HCT116 (cell line): ENCODE measurements around the gene NEMP1. TPM values are rescaled to one million over a fixed set of nuclear protein-coding genes. Genes with fewer than 3 reads are reported as not detected.

Experiments used
- ATAC-seq: fragments of 200-7000 bp; cut with Tn5 transposase; 2 replicates; pipeline ENCODE4 v1.9.1; 2020; ENCODE audit warnings: mild to moderate bottlenecking, moderate library complexity
- BruUV-seq: library from RNA; stranded (reverse); fragments of 400-500 nt; replicated peaks from 2 replicates; lab custom pipeline; 2021; lab: Mats Ljungman, UMichigan
- CTCF ChIA-PET: fragments of 300-600 bp; sonication (Branson Sonifier 250); formaldehyde crosslinking; loops from one replicate; lab custom pipeline; 2021; ENCODE audit warnings: antibody characterized with exemption; lab: Charles Lee
- POLR2A ChIA-PET: fragments of 300-600, 350-600 bp; sonication (Branson Sonifier 250); formaldehyde crosslinking; loops from one replicate; lab custom pipeline; 2021; ENCODE audit warnings: antibody characterized with exemption; lab: Charles Lee
- RAD21 ChIA-PET, 2 experiments: fragments of 300-600 bp; sonication (Branson Sonifier 250); formaldehyde crosslinking; loops; one replicate each; lab custom pipeline; 2023; ENCODE audit warnings: low total read pairs in 2 of 2; ENCODE audit not compliant: uncharacterized antibody in 2 of 2, unreplicated experiment in 2 of 2, low non-redundant PET in 1 of 2; lab: Charles Lee
- DNase-seq: peaks from one replicate; pipeline ENCODE4 v3.0.0-alpha.2; 2010; ENCODE audit warnings: low read depth, low spot score
- H2AFZ ChIP-seq: fragments of 200-600 bp; shearing (Covaris generic), sonication (generic); 2 replicates; pipeline ENCODE4 v1.6.1; 2017; ENCODE audit warnings: low read depth, mixed run types, mixed read lengths, antibody characterized with exemption, low read length; ENCODE audit not compliant: poor library complexity, severe bottlenecking
- H3K27ac ChIP-seq: 2 replicates; pipeline ENCODE4 v1.5.1; 2012; ENCODE audit warnings: low read depth, low read length
- H3K27me3 ChIP-seq: fragments of 200-600 bp; sonication (generic); 2 replicates; pipeline ENCODE4 v1.6.1; 2016; ENCODE audit warnings: mixed run types, low read length, mixed read lengths; ENCODE audit not compliant: insufficient read depth
- H3K36me3 ChIP-seq, 2 experiments: fragments of 200-500 bp in 1 of 2; fragments of 200-600 bp in 1 of 2; sonication (Bioruptor generic) in 1 of 2; sonication (generic) in 1 of 2; 2 replicates each; pipeline versions ENCODE4 v1.5.1 to v1.6.1; 2014 to 2016; ENCODE audit warnings: low read length in 2 of 2, inconsistent platforms in 1 of 2, mixed read lengths in 1 of 2, mixed run types in 1 of 2; ENCODE audit not compliant: insufficient read depth in 2 of 2, control insufficient read depth in 1 of 2
- H3K4me1 ChIP-seq, 2 experiments: fragments of 200-600 bp in 1 of 2; sonication (generic) in 1 of 2; 2 replicates each; pipeline versions ENCODE4 v1.5.1 to v1.6.1; 2012 to 2017; ENCODE audit warnings: low read length in 2 of 2, inconsistent platforms in 1 of 2, mild to moderate bottlenecking in 1 of 2, mixed read lengths in 1 of 2, mixed run types in 1 of 2, moderate library complexity in 1 of 2; ENCODE audit not compliant: insufficient read depth in 2 of 2, control insufficient read depth in 1 of 2
- H3K4me2 ChIP-seq: fragments of 200-600 bp; sonication (generic); 2 replicates; pipeline ENCODE4 v1.6.1; 2017; ENCODE audit warnings: mixed run types, low read length, mixed read lengths
- H3K4me3 ChIP-seq, 2 experiments: fragments of 200-600 bp in 1 of 2; sonication (generic) in 1 of 2; replicated peaks in 1 of 2; 2 replicates each; pipeline ENCODE4 v1.5.1; 2011 to 2016; ENCODE audit warnings: low read length in 2 of 2, control low read depth in 1 of 2, low read depth in 1 of 2, mild to moderate bottlenecking in 1 of 2, mixed read lengths in 1 of 2, mixed run types in 1 of 2
- H3K79me2 ChIP-seq: fragments of 200-600 bp; sonication (generic); 2 replicates; pipeline ENCODE4 v1.6.1; 2017; ENCODE audit warnings: mild to moderate bottlenecking, mixed run types, low read length, moderate library complexity, mixed read lengths; ENCODE audit not compliant: insufficient read depth
- H3K9ac ChIP-seq: fragments of 200-600 bp; sonication (generic); 2 replicates; pipeline ENCODE4 v1.6.1; 2016; ENCODE audit warnings: low read length, mixed read lengths
- H3K9me2 ChIP-seq: fragments of 200-600 bp; sonication (generic), shearing (Covaris generic); 2 replicates; pipeline ENCODE4 v1.6.1; 2017; ENCODE audit warnings: mixed run types, mild to moderate bottlenecking, moderate library complexity; ENCODE audit not compliant: insufficient read depth
- H3K9me3 ChIP-seq, 2 experiments: fragments of 200-500 bp in 1 of 2; fragments of 200-600 bp in 1 of 2; sonication (Bioruptor generic) in 1 of 2; sonication (generic) in 1 of 2; 2 replicates each; pipeline ENCODE4 v1.6.1; 2014 to 2017; ENCODE audit warnings: low read length in 2 of 2, mixed read lengths in 2 of 2, inconsistent platforms in 1 of 2, low read depth in 1 of 2, mild to moderate bottlenecking in 1 of 2, mixed run types in 1 of 2, moderate library complexity in 1 of 2; ENCODE audit not compliant: control insufficient read depth in 1 of 2, insufficient read depth in 1 of 2
- H4K20me1 ChIP-seq: fragments of 200-600 bp; sonication (generic), shearing (Covaris generic); 2 replicates; pipeline ENCODE4 v1.6.1; 2017; ENCODE audit warnings: mixed run types, mild to moderate bottlenecking, moderate library complexity; ENCODE audit not compliant: insufficient read depth
- ATF3 ChIP-seq: IDR thresholded peaks from 2 replicates; pipeline ENCODE4 v1.6.1; 2012
- CBX3 ChIP-seq: IDR thresholded peaks from 2 replicates; pipeline ENCODE4 v1.6.1; 2012; ENCODE audit warnings: low read depth
- CEBPB ChIP-seq: IDR thresholded peaks from 2 replicates; pipeline ENCODE4 v1.6.1; 2012; ENCODE audit warnings: low read depth
- EGR1 ChIP-seq: IDR thresholded peaks from 2 replicates; pipeline ENCODE4 v1.6.1; 2012; ENCODE audit warnings: low read depth
- POLR2A ChIP-seq: IDR thresholded peaks from 2 replicates; pipeline ENCODE4 v1.7.0; 2011; ENCODE audit warnings: borderline replicate concordance; ENCODE audit not compliant: insufficient read depth, insufficient read length; ENCODE audit errors: extremely low read depth
- POLR2AphosphoS5 ChIP-seq: IDR thresholded peaks from 2 replicates; pipeline ENCODE4 v1.6.1; 2011; ENCODE audit warnings: mild to moderate bottlenecking, low read depth, low read length, moderate library complexity
- RAD21 ChIP-seq: IDR thresholded peaks from 2 replicates; pipeline ENCODE4 v1.6.1; 2012; ENCODE audit warnings: low read depth, mild to moderate bottlenecking
- REST ChIP-seq: IDR thresholded peaks from 2 replicates; pipeline ENCODE4 v1.6.1; 2012; ENCODE audit warnings: low read depth
- SP1 ChIP-seq: IDR thresholded peaks from 2 replicates; pipeline ENCODE4 v1.6.1; 2012; ENCODE audit warnings: low read depth
- TCF7L2 ChIP-seq: IDR thresholded peaks from 2 replicates; pipeline ENCODE4 v1.7.0; 2011; ENCODE audit warnings: borderline replicate concordance, inconsistent platforms; ENCODE audit not compliant: insufficient read depth, insufficient read length; ENCODE audit errors: extremely low read depth
- YY1 ChIP-seq: IDR thresholded peaks from 2 replicates; pipeline ENCODE4 v1.6.1; 2011; ENCODE audit warnings: low read length, low read depth, moderate library complexity, mild to moderate bottlenecking; ENCODE audit not compliant: insufficient replicate concordance; ENCODE audit errors: extremely low read depth
- ZFX ChIP-seq: fragments of 450-650 bp; IDR thresholded peaks from 2 replicates; pipeline ENCODE4 v1.6.1; 2017
- ZNF274 ChIP-seq: fragments of 200-500 bp; sonication (Bioruptor generic); IDR thresholded peaks from 2 replicates; pipeline ENCODE4 v1.6.1; 2014; ENCODE audit warnings: mild to moderate bottlenecking, low read depth, low read length, inconsistent platforms
- intact Hi-C: fragments of 100-400 bp; cut with micrococcal nuclease; formaldehyde crosslinking; loops from 2 replicates; pipeline ENCODE4 v1.10.0; 2022
- total RNA-seq: library from RNA; stranded (reverse); gene quantifications from one replicate; pipeline ENCODE4 v1.2.1, GENCODE V29; 2021; ENCODE audit not compliant: unreplicated experiment
- TF ChIP-seq, protein P1 (sequence below), 3 experiments: fragments of 200-600 bp in 1 of 3; sonication (generic) in 1 of 3; IDR thresholded peaks in 2 of 3; conservative IDR thresholded peaks in 1 of 3; 2 replicates each; pipeline ENCODE4 v1.5.1; 2012 to 2017; ENCODE audit warnings: low read depth in 2 of 3, low read length in 2 of 3, antibody characterized with exemption in 1 of 3, borderline replicate concordance in 1 of 3, control low read depth in 1 of 3, mild to moderate bottlenecking in 1 of 3, mixed read lengths in 1 of 3, mixed run types in 1 of 3, moderate library complexity in 1 of 3; ENCODE audit not compliant: insufficient read depth in 1 of 3
- TF ChIP-seq, protein P2 (sequence below): IDR thresholded peaks from 2 replicates; pipeline ENCODE4 v1.6.1; 2012
- TF ChIP-seq, protein P3 (sequence below): IDR thresholded peaks from 2 replicates; pipeline ENCODE4 v1.6.1; 2011; ENCODE audit warnings: mild to moderate bottlenecking, low read length, moderate library complexity; ENCODE audit not compliant: insufficient replicate concordance; ENCODE audit errors: extremely low read depth

NEMP1 gene
- total RNA-seq, 1 experiment from 2014 or later: 35.2 TPM

GRCh38 chr12:57031789-57032188 lies 46.8 kb downstream of the NEMP1 start (continued):
- TF ChIP-seq EGR1 (no peak), ZNF274 (no peak), CEBPB (no peak), CBX3 (no peak), SP1 (no peak), YY1 (no peak)
- TF ChIP-seq, protein P1, sequence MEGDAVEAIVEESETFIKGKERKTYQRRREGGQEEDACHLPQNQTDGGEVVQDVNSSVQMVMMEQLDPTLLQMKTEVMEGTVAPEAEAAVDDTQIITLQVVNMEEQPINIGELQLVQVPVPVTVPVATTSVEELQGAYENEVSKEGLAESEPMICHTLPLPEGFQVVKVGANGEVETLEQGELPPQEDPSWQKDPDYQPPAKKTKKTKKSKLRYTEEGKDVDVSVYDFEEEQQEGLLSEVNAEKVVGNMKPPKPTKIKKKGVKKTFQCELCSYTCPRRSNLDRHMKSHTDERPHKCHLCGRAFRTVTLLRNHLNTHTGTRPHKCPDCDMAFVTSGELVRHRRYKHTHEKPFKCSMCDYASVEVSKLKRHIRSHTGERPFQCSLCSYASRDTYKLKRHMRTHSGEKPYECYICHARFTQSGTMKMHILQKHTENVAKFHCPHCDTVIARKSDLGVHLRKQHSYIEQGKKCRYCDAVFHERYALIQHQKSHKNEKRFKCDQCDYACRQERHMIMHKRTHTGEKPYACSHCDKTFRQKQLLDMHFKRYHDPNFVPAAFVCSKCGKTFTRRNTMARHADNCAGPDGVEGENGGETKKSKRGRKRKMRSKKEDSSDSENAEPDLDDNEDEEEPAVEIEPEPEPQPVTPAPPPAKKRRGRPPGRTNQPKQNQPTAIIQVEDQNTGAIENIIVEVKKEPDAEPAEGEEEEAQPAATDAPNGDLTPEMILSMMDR (IDR thresholded peaks at IDR 0.05 in 2 of 3, conservative IDR thresholded peaks at IDR 0.05 in 1 of 3; ENCODE audit: borderline replicate concordance in 1 of 3, insufficient read depth in 1 of 3, low read depth in 2 of 3, low read length in 2 of 3): no peak

DNA sequence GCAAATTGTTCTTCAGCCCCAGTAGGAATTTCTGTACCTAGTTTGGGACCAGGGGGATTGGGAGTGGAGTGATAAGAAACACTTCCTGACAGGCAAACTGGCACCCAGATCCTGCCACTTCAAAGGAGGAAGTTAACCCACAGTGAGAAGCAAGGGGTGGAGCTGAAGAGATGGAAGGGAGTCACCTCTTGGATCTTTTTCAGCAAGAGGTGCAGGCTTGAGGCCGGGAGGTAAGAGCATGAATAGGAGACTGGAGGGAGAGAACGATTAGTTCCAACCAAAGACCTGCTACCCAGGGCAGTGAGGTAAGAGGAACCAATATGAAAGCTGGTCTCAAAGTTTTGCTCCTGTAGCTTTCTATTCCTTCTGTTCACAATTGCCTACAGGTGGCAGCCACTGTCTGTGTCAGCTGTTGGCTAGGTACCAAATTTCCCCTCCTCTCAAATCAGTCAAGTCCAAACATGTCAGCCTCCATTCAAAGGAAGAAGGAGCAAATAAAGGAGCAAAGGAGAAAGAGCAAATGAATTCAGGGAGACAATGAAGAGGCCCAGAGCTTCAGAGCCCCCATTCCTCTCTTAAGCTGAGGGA lies 47.4 kb downstream of the NEMP1 start:
- Histone ChIP-seq H3K27me3 (peaks cover under 1% of the 10 kb centered on the region; the same call in 1 of the 2 replicates), H3K9me2 (no peaks in the 10 kb centered on the region), H3K4me2 (peak overlapping the region; percentile 45), H3K79me2 (no peaks in the 10 kb centered on the region), H3K36me3 (no peaks in the 10 kb centered on the region), H3K4me1 (peaks cover 12 to 17% of the 10 kb centered on the region in 2 experiments), H2AFZ (peak overlapping the region; percentile 57), H4K20me1 (no peaks in the 10 kb centered on the region), H3K9ac (no peak overlapping the region), H3K4me3 (no peak overlapping the region), H3K9me3 (no peaks in the 10 kb centered on the region), H3K27ac (no peak overlapping the region)
- DNase-seq (peak; percentile 18), ATAC-seq (peak; percentile 72)
- ChIA-PET RAD21 (interaction anchor here in 1 of 2 experiments (0.9 kb wide), 1 partner anchor 58 kb away, joined by 4 read pairs; the partner anchor contains the start of gene NAB2), CTCF (interaction anchor here (0.7 to 1.1 kb wide), 4 partner anchors 10 to 145 kb away, joined by 3 read pairs; partner anchors contain the start of gene LRP1), POLR2A (interaction anchor here (0.5 to 0.7 kb wide), 2 partner anchors 10 to 81 kb away, joined by 3 read pairs; no protein-coding TSS in a partner anchor)
- intact Hi-C loops: no loop called here
- TF ChIP-seq, protein P2, sequence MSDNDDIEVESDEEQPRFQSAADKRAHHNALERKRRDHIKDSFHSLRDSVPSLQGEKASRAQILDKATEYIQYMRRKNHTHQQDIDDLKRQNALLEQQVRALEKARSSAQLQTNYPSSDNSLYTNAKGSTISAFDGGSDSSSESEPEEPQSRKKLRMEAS: no peak
- TF ChIP-seq EGR1 (no peak), RAD21 (peak; percentile 20; the same call in 1 of the 2 replicates), POLR2A (no peak), REST (no peak), SP1 (peak; percentile 19; the same call in 1 of the 2 replicates), POLR2AphosphoS5 (no peak), TCF7L2 (peak; percentile 71), ATF3 (no peak), ZFX (no peak), CBX3 (no peak)
- TF ChIP-seq, protein P3, sequence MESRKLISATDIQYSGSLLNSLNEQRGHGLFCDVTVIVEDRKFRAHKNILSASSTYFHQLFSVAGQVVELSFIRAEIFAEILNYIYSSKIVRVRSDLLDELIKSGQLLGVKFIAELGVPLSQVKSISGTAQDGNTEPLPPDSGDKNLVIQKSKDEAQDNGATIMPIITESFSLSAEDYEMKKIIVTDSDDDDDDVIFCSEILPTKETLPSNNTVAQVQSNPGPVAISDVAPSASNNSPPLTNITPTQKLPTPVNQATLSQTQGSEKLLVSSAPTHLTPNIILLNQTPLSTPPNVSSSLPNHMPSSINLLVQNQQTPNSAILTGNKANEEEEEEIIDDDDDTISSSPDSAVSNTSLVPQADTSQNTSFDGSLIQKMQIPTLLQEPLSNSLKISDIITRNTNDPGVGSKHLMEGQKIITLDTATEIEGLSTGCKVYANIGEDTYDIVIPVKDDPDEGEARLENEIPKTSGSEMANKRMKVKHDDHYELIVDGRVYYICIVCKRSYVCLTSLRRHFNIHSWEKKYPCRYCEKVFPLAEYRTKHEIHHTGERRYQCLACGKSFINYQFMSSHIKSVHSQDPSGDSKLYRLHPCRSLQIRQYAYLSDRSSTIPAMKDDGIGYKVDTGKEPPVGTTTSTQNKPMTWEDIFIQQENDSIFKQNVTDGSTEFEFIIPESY: no peak
- BruUV-seq: no TSS peak
